GM18951 (cell line): ENCODE data around the gene TSKS.

Experiments
- POLR2A ChIP-seq: IDR thresholded peaks from 4 replicates; pipeline ENCODE4 v1.6.1; 2011; ENCODE audit warnings: mild to moderate bottlenecking; ENCODE audit not compliant: insufficient read length, insufficient read depth; ENCODE audit errors: extremely low read depth
- in situ Hi-C: fragments of 300-500 bp; cut with MboI; formaldehyde crosslinking; loops from one replicate; pipeline ENCODE4 v1.12.0; 2022; ENCODE audit warnings: low sequenced_read_pairs, mixed read lengths, inconsistent platforms; ENCODE audit not compliant: unreplicated experiment

TSKS gene

GRCh38 chr19:49787746-49788145 is 24.6 kb upstream of the TSKS start:
- TF ChIP-seq POLR2A, result no peak
- in situ Hi-C loops, result no loop called here

- in situ Hi-C loops, result no loop called here
- TF ChIP-seq POLR2A, result no peak
Measured at GRCh38 chr19:49786376-49786820, 23.3 kb upstream of the TSKS start.

- in situ Hi-C loops, result no loop called here
- no peak for TF ChIP-seq POLR2A
Measured at GRCh38 chr19:49782515-49782914, 19.4 kb upstream of the TSKS start.

GRCh38 chr19:49781394-49781793 is 18.3 kb upstream of the TSKS start:
- no peak for TF ChIP-seq POLR2A
- in situ Hi-C loops, result no loop called here

GRCh38 chr19:49780861-49781260 is 17.8 kb upstream of the TSKS start:
- no peak for TF ChIP-seq POLR2A
- in situ Hi-C loops, result no loop called here

- TF ChIP-seq POLR2A, result no peak
- in situ Hi-C loops, result no loop called here
Measured at GRCh38 chr19:49779731-49780555, 16.8 kb upstream of the TSKS start.

- in situ Hi-C loops, result no loop called here
- TF ChIP-seq POLR2A, result no peak
Measured at GRCh38 chr19:49776371-49776764, 13.3 kb upstream of the TSKS start.

GRCh38 chr19:49775742-49776370 is 12.8 kb upstream of the TSKS start:
- TF ChIP-seq POLR2A, result no peak
- in situ Hi-C loops, result no loop called here

GRCh38 chr19:49774969-49775368 is 11.9 kb upstream of the TSKS start:
- TF ChIP-seq POLR2A, result no peak
- in situ Hi-C loops, result no loop called here

- in situ Hi-C loops, result no loop called here
- no peak for TF ChIP-seq POLR2A
Measured at GRCh38 chr19:49773663-49774350, 10.7 kb upstream of the TSKS start.

- in situ Hi-C loops, result no loop called here
- no peak for TF ChIP-seq POLR2A
Measured at GRCh38 chr19:49772850-49773432, 9.8 kb upstream of the TSKS start.

- TF ChIP-seq POLR2A, result no peak
- in situ Hi-C loops, result no loop called here
Measured at GRCh38 chr19:49771674-49772139, 8.6 kb upstream of the TSKS start.

- no peak for TF ChIP-seq POLR2A
- in situ Hi-C loops, result no loop called here
Measured at GRCh38 chr19:49770529-49770928, 7.4 kb upstream of the TSKS start.
